Neural cell (in vitro differentiated cells): ENCODE results near the gene AURKA. TPM values are rescaled to one million over a fixed set of nuclear protein-coding genes. Genes with fewer than 3 reads are reported as not detected.

Experiments
- H2AFZ ChIP-seq: fragments of 200-600, 300-800 bp; sonication (generic), shearing (Covaris generic); 2 replicates; pipeline ENCODE4 v1.6.0; 2014; ENCODE audit warnings: low read depth, mild to moderate bottlenecking, antibody characterized with exemption, low read length, moderate library complexity
- H3F3A ChIP-seq: fragments of 200-600 bp; shearing (Covaris generic); 2 replicates; pipeline ENCODE4 v1.6.1; 2016; ENCODE audit warnings: mild to moderate bottlenecking, moderate library complexity, mixed read lengths, antibody characterized with exemption, low read length; ENCODE audit not compliant: insufficient read depth, poor library complexity, severe bottlenecking
- H3K27ac ChIP-seq: fragments of 200-600, 300-800 bp; sonication (generic), shearing (Covaris generic); 2 replicates; pipeline ENCODE4 v1.5.1; 2014; ENCODE audit warnings: mild to moderate bottlenecking, low read length, moderate library complexity
- H3K27me3 ChIP-seq: fragments of 300-800, 200-600 bp; sonication (generic), shearing (Covaris generic); 2 replicates; pipeline ENCODE4 v1.6.0; 2014; ENCODE audit warnings: mild to moderate bottlenecking, low read depth, low read length, moderate library complexity; ENCODE audit not compliant: insufficient read depth
- H3K36me3 ChIP-seq: fragments of 300-800, 200-600 bp; sonication (generic), shearing (Covaris generic); 2 replicates; pipeline ENCODE4 v1.5.1; 2014; ENCODE audit warnings: mild to moderate bottlenecking, antibody characterized with exemption, low read length, moderate library complexity; ENCODE audit not compliant: insufficient read depth
- H3K4me2 ChIP-seq: fragments of 300-800, 200-600 bp; sonication (generic), shearing (Covaris generic); 2 replicates; pipeline ENCODE4 v1.6.0; 2014; ENCODE audit warnings: mild to moderate bottlenecking, low read length
- H3K4me3 ChIP-seq: fragments of 300-800, 200-600 bp; sonication (generic), shearing (Covaris generic); 2 replicates; pipeline ENCODE4 v1.5.1; 2014; ENCODE audit warnings: mild to moderate bottlenecking, low read length, moderate library complexity
- H3K79me2 ChIP-seq: fragments of 200-600 bp; shearing (Covaris generic); replicated peaks from 2 replicates; pipeline ENCODE4 v1.6.0; 2014; ENCODE audit warnings: mild to moderate bottlenecking, low read length, moderate library complexity; ENCODE audit not compliant: insufficient read depth
- H3K9ac ChIP-seq: fragments of 300-800, 200-600 bp; sonication (generic), shearing (Covaris generic); 2 replicates; pipeline ENCODE4 v1.6.1; 2016; ENCODE audit warnings: mild to moderate bottlenecking, low read length, mixed read lengths
- H3K9me2 ChIP-seq: fragments of 200-600 bp; shearing (Covaris generic); 2 replicates; pipeline ENCODE4 v1.6.1; 2016; ENCODE audit warnings: mild to moderate bottlenecking, low read length, mixed read lengths; ENCODE audit not compliant: insufficient read depth
- H3K9me3 ChIP-seq: fragments of 200-600, 300-800 bp; sonication (generic), shearing (Covaris generic); 2 replicates; pipeline ENCODE4 v1.6.1; 2016; ENCODE audit warnings: mild to moderate bottlenecking, mixed run types, low read length, moderate library complexity, mixed read lengths
- H4K20me1 ChIP-seq: fragments of 200-600 bp; shearing (Covaris generic); 2 replicates; pipeline ENCODE4 v1.6.1; 2016; ENCODE audit warnings: mild to moderate bottlenecking, mixed run types; ENCODE audit not compliant: insufficient read depth
- CTCF ChIP-seq: fragments of 450-650 bp; IDR thresholded peaks from 2 replicates; pipeline ENCODE4 v1.5.1; 2014; ENCODE audit warnings: antibody characterized with exemption, mild to moderate bottlenecking, moderate library complexity; ENCODE audit not compliant: poor library complexity, severe bottlenecking
- EP300 ChIP-seq: fragments of 450-650 bp; conservative IDR thresholded peaks from 2 replicates; pipeline ENCODE4 v1.6.1; 2014; ENCODE audit warnings: antibody characterized with exemption, mild to moderate bottlenecking, moderate library complexity; ENCODE audit not compliant: poor library complexity, severe bottlenecking
- EZH2 ChIP-seq: fragments of 200-600, 300-800 bp; shearing (Covaris generic), sonication (generic); IDR thresholded peaks from 2 replicates; pipeline ENCODE4 v1.6.1; 2014; ENCODE audit warnings: antibody characterized with exemption, low read length, borderline replicate concordance, mild to moderate bottlenecking; ENCODE audit not compliant: insufficient read depth, poor library complexity, severe bottlenecking
- MXI1 ChIP-seq: fragments of 450-650 bp; conservative IDR thresholded peaks from 2 replicates; pipeline ENCODE4 v1.6.1; 2014; ENCODE audit warnings: antibody characterized with exemption, mild to moderate bottlenecking; ENCODE audit not compliant: poor library complexity, severe bottlenecking
- POLR2AphosphoS5 ChIP-seq: IDR thresholded peaks from 2 replicates; pipeline ENCODE4 v1.6.1; 2012
- RAD21 ChIP-seq: fragments of 450-650 bp; conservative IDR thresholded peaks from 2 replicates; pipeline ENCODE4 v1.6.1; 2014; ENCODE audit warnings: antibody characterized with exemption, mild to moderate bottlenecking, moderate library complexity
- REST ChIP-seq: IDR thresholded peaks from 2 replicates; pipeline ENCODE4 v1.6.1; 2012; ENCODE audit warnings: borderline replicate concordance
- SMC3 ChIP-seq: fragments of 450-650 bp; conservative IDR thresholded peaks from 2 replicates; pipeline ENCODE4 v1.6.1; 2014; ENCODE audit warnings: antibody characterized with exemption, mild to moderate bottlenecking, moderate library complexity; ENCODE audit not compliant: poor library complexity
- TAF1 ChIP-seq: IDR thresholded peaks from 2 replicates; pipeline ENCODE4 v1.6.1; 2012; ENCODE audit warnings: low read depth
- polyA plus RNA-seq: library from polyadenylated mRNA; depleted of rRNA; stranded (reverse); fragments of >200 nt; gene quantifications from 2 replicates; pipeline ENCODE4 v1.2.3, GENCODE V29; 2014

AURKA gene
- polyA plus RNA-seq, 1 donor from 2014 or later: 2.5 TPM

DNA sequence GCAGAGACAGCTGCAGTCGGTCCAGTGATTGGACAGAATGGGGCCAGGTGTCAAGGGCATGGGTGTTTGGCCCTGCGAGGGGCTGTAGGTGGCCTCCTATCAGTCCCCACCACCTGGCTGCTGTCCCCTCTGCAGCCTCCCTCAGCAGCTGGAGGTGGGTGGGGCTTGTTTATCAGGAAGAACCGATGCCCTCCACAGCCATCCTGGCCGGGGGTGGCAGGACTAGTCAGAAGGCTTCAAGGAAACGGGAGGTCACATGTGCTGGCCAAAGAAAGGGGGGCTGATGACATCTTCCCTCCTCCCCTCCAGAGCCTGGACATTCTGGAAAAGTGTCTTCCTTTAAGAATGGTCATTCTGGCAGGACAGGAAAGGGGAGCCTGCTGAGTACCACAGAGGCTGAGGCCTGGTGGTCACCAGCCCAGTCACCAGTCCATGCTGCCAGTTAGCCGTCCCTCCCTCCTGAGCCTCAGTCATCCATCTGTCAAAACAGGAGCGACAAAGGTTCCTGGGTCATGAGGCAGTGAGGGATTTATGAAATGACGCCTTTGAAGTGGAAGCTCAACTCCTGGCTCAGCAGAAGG is 29.1 kb downstream of the AURKA start:
- H3K27me3 ChIP-seq: no peaks in the 10 kb centered on the region
- no peak overlapping the region for H2AFZ ChIP-seq
- H3F3A ChIP-seq: no peaks in the 10 kb centered on the region
- H3K79me2 ChIP-seq: no peaks in the 10 kb centered on the region
- H3K9me2 ChIP-seq: no peaks in the 10 kb centered on the region
- no peak for TF ChIP-seq POLR2AphosphoS5
- no peak for TF ChIP-seq TAF1
- TF ChIP-seq EP300: no peak
- no peak for TF ChIP-seq EZH2
- TF ChIP-seq REST: no peak
- TF ChIP-seq SMC3: no peak
- no peak for TF ChIP-seq CTCF
- TF ChIP-seq MXI1: no peak
- no peak for TF ChIP-seq RAD21
- H3K9me3 ChIP-seq: no peaks in the 10 kb centered on the region
- H3K4me3 ChIP-seq: no peak overlapping the region
- no peak overlapping the region for H3K4me2 ChIP-seq
- H3K27ac ChIP-seq: no peak overlapping the region
- no peaks in the 10 kb centered on the region for H3K36me3 ChIP-seq
- no peak overlapping the region for H3K9ac ChIP-seq
- no peaks in the 10 kb centered on the region for H4K20me1 ChIP-seq

DNA sequence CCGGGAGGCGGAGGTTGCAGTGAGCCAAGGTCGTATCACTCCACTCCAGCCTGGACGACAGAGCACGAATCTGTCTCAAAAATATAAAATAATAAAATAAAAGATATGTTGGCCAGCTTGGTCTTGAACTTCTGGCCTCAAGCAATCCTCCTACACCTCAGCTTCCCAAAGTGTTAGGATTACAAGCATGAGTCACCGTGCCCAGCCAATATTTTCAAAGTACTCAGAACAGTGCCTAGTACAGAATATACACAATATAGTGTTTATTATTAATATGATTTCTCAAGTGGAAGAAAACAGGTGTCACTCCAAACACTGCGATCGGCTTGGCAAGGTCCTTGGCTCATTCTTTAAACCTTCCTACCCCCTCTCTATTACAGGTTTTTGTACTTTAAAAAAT is 30.1 kb downstream of the AURKA start:
- H3K9me2 ChIP-seq: no peaks in the 10 kb centered on the region
- no peaks in the 10 kb centered on the region for H3K36me3 ChIP-seq
- H3F3A ChIP-seq: no peaks in the 10 kb centered on the region
- H4K20me1 ChIP-seq: no peaks in the 10 kb centered on the region
- TF ChIP-seq RAD21: no peak
- TF ChIP-seq SMC3: no peak
- TF ChIP-seq REST: no peak
- TF ChIP-seq EP300: no peak
- no peak for TF ChIP-seq MXI1
- no peak for TF ChIP-seq TAF1
- TF ChIP-seq CTCF: no peak
- TF ChIP-seq POLR2AphosphoS5: no peak
- H3K79me2 ChIP-seq: no peaks in the 10 kb centered on the region
- H3K27ac ChIP-seq: no peak overlapping the region
- H3K4me3 ChIP-seq: no peak overlapping the region
- no peaks in the 10 kb centered on the region for H3K9me3 ChIP-seq
- no peak overlapping the region for H3K4me2 ChIP-seq
- no peak overlapping the region for H2AFZ ChIP-seq
- no peaks in the 10 kb centered on the region for H3K27me3 ChIP-seq
- no peak overlapping the region for H3K9ac ChIP-seq
